Endothelial cell of umbilical vein (primary cell): Measurements from ENCODE around the gene TIMM21. TPM values are rescaled to one million over a fixed set of nuclear protein-coding genes. Genes with fewer than 3 reads are reported as not detected.

Experiments used
- BruUV-seq: library from RNA; stranded (reverse); fragments of 400-500 nt; replicated peaks from 2 replicates; lab custom pipeline; 2021; lab: Mats Ljungman, UMichigan
- CTCF ChIA-PET: fragments of 300-600, 350-600 bp; sonication (Branson Sonifier 250); formaldehyde crosslinking; loops from one replicate; lab custom pipeline; 2021; ENCODE audit warnings: antibody characterized with exemption, inconsistent platforms; lab: Charles Lee
- POLR2A ChIA-PET: fragments of 300-600, 350-600 bp; sonication (Branson Sonifier 250); formaldehyde crosslinking; loops from one replicate; lab custom pipeline; 2021; ENCODE audit warnings: antibody characterized with exemption, inconsistent platforms; lab: Charles Lee
- DNase-seq: peaks from one replicate; pipeline ENCODE4 v3.0.0-alpha.2; 2011; ENCODE audit warnings: low read depth, low spot score
- FAIRE-seq: peaks from 2 replicates; lab custom pipeline; 2011; peaks lifted over from hg19 to GRCh38; lab: Jason Lieb, UNC
- H2AFZ ChIP-seq: 2 replicates; pipeline ENCODE4 v1.6.0; 2012; ENCODE audit warnings: low read depth, low read length, control low read depth, inconsistent platforms
- H3K27ac ChIP-seq: 2 replicates; pipeline ENCODE4 v1.5.1; 2011; ENCODE audit warnings: low read depth, mild to moderate bottlenecking, control low read depth, low read length, moderate library complexity; ENCODE audit not compliant: insufficient read depth
- H3K27me3 ChIP-seq, 2 experiments: 2 replicates each; pipeline versions ENCODE4 v1.6.0 to v1.6.1; 2011; ENCODE audit warnings: low read length in 2 of 2, mixed read lengths in 1 of 2; ENCODE audit not compliant: control insufficient read depth in 2 of 2, insufficient read depth in 2 of 2
- H3K36me3 ChIP-seq, 2 experiments: 2 replicates in 1 of 2; 3 replicates in 1 of 2; pipeline ENCODE4 v1.5.1; 2011; ENCODE audit warnings: low read length in 2 of 2, mild to moderate bottlenecking in 1 of 2, moderate library complexity in 1 of 2; ENCODE audit not compliant: control insufficient read depth in 2 of 2, insufficient read depth in 2 of 2; ENCODE audit errors: extremely low read depth in 1 of 2
- H3K4me1 ChIP-seq: 3 replicates; pipeline ENCODE4 v1.5.1; 2011; ENCODE audit warnings: mild to moderate bottlenecking, low read length; ENCODE audit not compliant: control insufficient read depth, insufficient read depth; ENCODE audit errors: extremely low read depth
- H3K4me2 ChIP-seq: 2 replicates; pipeline ENCODE4 v1.6.1; 2011; ENCODE audit warnings: low read length, control low read depth, mixed read lengths; ENCODE audit not compliant: insufficient read depth
- H3K4me3 ChIP-seq, 3 experiments: fragments of 200-600 bp in 1 of 3; sonication (generic), shearing (Covaris generic) in 1 of 3; replicated peaks in 1 of 3; 2 replicates each; pipeline ENCODE4 v1.5.1; 2011 to 2016; ENCODE audit warnings: control low read depth in 3 of 3, low read length in 3 of 3, mild to moderate bottlenecking in 2 of 3, inconsistent platforms in 1 of 3, low read depth in 1 of 3, moderate library complexity in 1 of 3; ENCODE audit not compliant: insufficient read depth in 1 of 3
- H3K79me2 ChIP-seq: 2 replicates; pipeline ENCODE4 v1.6.0; 2012; ENCODE audit warnings: low read length, inconsistent platforms; ENCODE audit not compliant: control insufficient read depth, insufficient read depth
- H3K9ac ChIP-seq: replicated peaks from 2 replicates; pipeline ENCODE3; 2011; ENCODE audit warnings: low read length, control low read depth; ENCODE audit not compliant: insufficient read depth; ENCODE audit errors: extremely low read depth
- H3K9me1 ChIP-seq: replicated peaks from 3 replicates; pipeline ENCODE4 v1.6.0; 2011; ENCODE audit warnings: mild to moderate bottlenecking, low read length; ENCODE audit not compliant: control insufficient read depth, insufficient read depth; ENCODE audit errors: extremely low read depth
- H3K9me3 ChIP-seq: replicated peaks from 2 replicates; pipeline ENCODE4 v1.5.1; 2012; ENCODE audit warnings: low read length, inconsistent platforms; ENCODE audit not compliant: control insufficient read depth, insufficient read depth
- H4K20me1 ChIP-seq: replicated peaks from 2 replicates; pipeline ENCODE3; 2011; ENCODE audit warnings: mild to moderate bottlenecking, low read length; ENCODE audit not compliant: control insufficient read depth, insufficient read depth; ENCODE audit errors: extremely low read depth
- CTCF ChIP-seq, 2 donors: IDR thresholded peaks; 1 replicate in 1 of 2; 2 replicates in 1 of 2; pipeline ENCODE4 v1.5.1; 2011; ENCODE audit warnings: low read length in 2 of 2, mild to moderate bottlenecking in 2 of 2, moderate library complexity in 2 of 2, control low read depth in 1 of 2, inconsistent platforms in 1 of 2, low read depth in 1 of 2; ENCODE audit not compliant: insufficient read depth in 1 of 2; ENCODE audit errors: extremely low read depth in 1 of 2
- EZH2 ChIP-seq: IDR thresholded peaks from 2 replicates; pipeline ENCODE4 v1.6.1; 2012; ENCODE audit warnings: borderline replicate concordance, low read depth, mild to moderate bottlenecking, moderate library complexity, low read length, inconsistent platforms; ENCODE audit not compliant: severe bottlenecking
- FOS ChIP-seq: IDR thresholded peaks from 2 replicates; pipeline ENCODE4 v1.6.1; 2011; ENCODE audit warnings: mild to moderate bottlenecking, low read length, moderate library complexity, borderline replicate concordance; ENCODE audit not compliant: insufficient read depth
- GATA2 ChIP-seq: IDR thresholded peaks from 2 replicates; pipeline ENCODE4 v1.7.0; 2011; ENCODE audit warnings: low read depth, mild to moderate bottlenecking, moderate library complexity, mixed read lengths, low read length; ENCODE audit not compliant: insufficient read length, insufficient read depth
- JUN ChIP-seq: IDR thresholded peaks from 2 replicates; pipeline ENCODE4 v1.6.1; 2011; ENCODE audit warnings: borderline replicate concordance, low read depth; ENCODE audit not compliant: insufficient read length, insufficient read depth
- MAX ChIP-seq: IDR thresholded peaks from 2 replicates; pipeline ENCODE4 v1.6.1; 2011; ENCODE audit not compliant: insufficient read depth, insufficient read length
- MYC ChIP-seq: IDR thresholded peaks from one replicate; pipeline ENCODE4 v1.6.1; 2011; ENCODE audit warnings: mild to moderate bottlenecking, low read depth, low read length
- POLR2A ChIP-seq: IDR thresholded peaks from 2 replicates; pipeline ENCODE4 v1.6.1; 2012; ENCODE audit warnings: low read depth, mild to moderate bottlenecking, control low read depth, low read length
- POLR2AphosphoS5 ChIP-seq: IDR thresholded peaks from 2 replicates; pipeline ENCODE4 v1.6.1; 2012; ENCODE audit warnings: low read depth, mild to moderate bottlenecking, control low read depth, low read length, moderate library complexity; ENCODE audit not compliant: insufficient read depth
- dilution Hi-C: fragments of 300-500 bp; cut with MboI; formaldehyde crosslinking; loops from one replicate; pipeline ENCODE4 v1.15.0; 2019; ENCODE audit warnings: low sequenced_read_pairs; ENCODE audit not compliant: extremely low pct_ligation_motif_present
- intact Hi-C: fragments of 100-400 bp; cut with micrococcal nuclease; formaldehyde crosslinking; loops from one replicate; pipeline ENCODE4 v1.10.0; 2022
- polyA plus RNA-seq, 4 experiments: library from polyadenylated mRNA; depleted of rRNA in 3 of 4; stranded (reverse) in 3 of 4; unstranded in 1 of 4; fragments of >200 nt; gene quantifications; 2 replicates each; pipeline versions ENCODE4 v1.2.1 to v1.2.3, GENCODE V29; 2011 to 2012; ENCODE audit warnings: missing spikeins in 1 of 4
- total RNA-seq: library from RNA; stranded (reverse); gene quantifications from 2 replicates; pipeline ENCODE4 v1.2.3, GENCODE V29; 2021

Gene TIMM21
- total and polyA plus RNA-seq, 2 donors (not counting 3 experiments of a cell fraction or from before 2014, with no cell fraction given) = 22.9 to 38.9 TPM

- dilution Hi-C loops (no loop called here), intact Hi-C loops (no loop called here)
- CTCF ChIA-PET = no interaction called here
- TF ChIP-seq MAX (no peak), POLR2AphosphoS5 (no peak), MYC (no peak), CTCF (IDR thresholded peaks at IDR 0.05; ENCODE audit: extremely low read depth in 1 of 2, insufficient read depth in 1 of 2, low read depth in 1 of 2, low read length in 2 of 2) (no peak), POLR2A (no peak), GATA2 (no peak), JUN (no peak), FOS (no peak), EZH2 (no peak)
- H3K36me3 ChIP-seq = no peaks in the 10 kb centered on the region
- POLR2A ChIA-PET = no interaction called here
- DNase-seq (no peak), FAIRE-seq (no peak)
- H3K9me3 ChIP-seq = no peaks in the 10 kb centered on the region
- no peak overlapping the region for H3K4me3 ChIP-seq
- H3K9me1 ChIP-seq = no peaks in the 10 kb centered on the region
- no peak overlapping the region for H2AFZ ChIP-seq
- no peak overlapping the region for H3K4me2 ChIP-seq
- H3K4me1 ChIP-seq = no peaks in the 10 kb centered on the region
- BruUV-seq = no TSS peak
- no peaks in the 10 kb centered on the region for H3K79me2 ChIP-seq
- H3K27ac ChIP-seq = no peak overlapping the region
- no peak overlapping the region for H3K9ac ChIP-seq
- H3K27me3 ChIP-seq = no peaks in the 10 kb centered on the region
- no peaks in the 10 kb centered on the region for H4K20me1 ChIP-seq
Measured at GRCh38 chr18:74137920-74138538, 10.3 kb upstream of the TIMM21 start.
